GM23338 (cell line): ENCODE data around the gene RMI2. TPM values are rescaled to one million over a fixed set of nuclear protein-coding genes. Genes with fewer than 3 reads are reported as not detected.

Experiments
- ATAC-seq: fragments of 200-7000 bp; cut with Tn5 transposase; 3 replicates; pipeline ENCODE4 v1.9.1; 2020
- DNase-seq: peaks from one replicate; pipeline ENCODE4 v3.0.0-alpha.2; 2015; ENCODE audit warnings: low spot score
- H2AFZ ChIP-seq: fragments of 200-600 bp; sonication (generic); 2 replicates; pipeline ENCODE4 v1.8.0; 2016; ENCODE audit warnings: antibody characterized with exemption, mild to moderate bottlenecking, moderate library complexity
- H3F3A ChIP-seq: fragments of 200-600 bp; sonication (generic); replicated peaks from 2 replicates; pipeline ENCODE4 v1.8.0; 2017; ENCODE audit warnings: antibody characterized with exemption, mixed run types, low read depth
- H3K27ac ChIP-seq: fragments of 200-600 bp; sonication (generic); 2 replicates; pipeline ENCODE4 v1.6.1; 2016; ENCODE audit warnings: low read depth
- H3K27me3 ChIP-seq: fragments of 200-600 bp; sonication (generic); 2 replicates; pipeline ENCODE4 v1.8.0; 2016; ENCODE audit warnings: mild to moderate bottlenecking, mixed run types, moderate library complexity; ENCODE audit not compliant: insufficient read depth
- H3K36me3 ChIP-seq: fragments of 200-600 bp; sonication (generic); 2 replicates; pipeline ENCODE4 v1.8.0; 2016; ENCODE audit warnings: mild to moderate bottlenecking; ENCODE audit not compliant: insufficient read depth
- H3K4me1 ChIP-seq: fragments of 200-600 bp; sonication (generic); 2 replicates; pipeline ENCODE4 v1.8.0; 2016; ENCODE audit warnings: mild to moderate bottlenecking, moderate library complexity; ENCODE audit not compliant: insufficient read depth
- H3K4me2 ChIP-seq: fragments of 200-600 bp; sonication (generic); 2 replicates; pipeline ENCODE4 v1.7.1; 2017; ENCODE audit warnings: mixed run types
- H3K4me3 ChIP-seq: fragments of 200-600 bp; sonication (generic); 2 replicates; pipeline ENCODE4 v1.6.1; 2016; ENCODE audit warnings: mixed run types
- H3K79me2 ChIP-seq: fragments of 200-600 bp; sonication (generic); replicated peaks from 2 replicates; pipeline ENCODE4 v1.8.0; 2017; ENCODE audit warnings: mild to moderate bottlenecking; ENCODE audit not compliant: insufficient read depth
- H3K9me2 ChIP-seq: fragments of 200-600 bp; sonication (generic); 2 replicates; pipeline ENCODE4 v1.8.0; 2017; ENCODE audit not compliant: insufficient read depth
- H4K20me1 ChIP-seq: fragments of 200-600 bp; sonication (generic); replicated peaks from 2 replicates; pipeline ENCODE4 v1.8.0; 2017; ENCODE audit warnings: mild to moderate bottlenecking; ENCODE audit not compliant: insufficient read depth
- H3K27ac Mint-ChIP-seq: 2 replicates; pipeline ENCODE4 v1.8.0; 2020; ENCODE audit warnings: inconsistent platforms, mild to moderate bottlenecking, moderate library complexity, mixed read lengths
- H3K27me3 Mint-ChIP-seq: 3 replicates; pipeline ENCODE4 v1.8.0; 2022; ENCODE audit warnings: low read depth, mild to moderate bottlenecking, moderate library complexity, mixed read lengths, inconsistent platforms; ENCODE audit not compliant: insufficient read depth, poor library complexity
- H3K36me3 Mint-ChIP-seq: 3 replicates; pipeline ENCODE4 v1.8.0; 2021; ENCODE audit warnings: low read depth, mild to moderate bottlenecking, inconsistent platforms, moderate library complexity, mixed read lengths
- H3K4me1 Mint-ChIP-seq: 3 replicates; pipeline ENCODE4 v1.8.0; 2020; ENCODE audit warnings: mild to moderate bottlenecking, inconsistent platforms, mixed read lengths
- H3K4me3 Mint-ChIP-seq: 3 replicates; pipeline ENCODE4 v1.8.0; 2021; ENCODE audit warnings: moderate library complexity, mild to moderate bottlenecking, inconsistent platforms, mixed read lengths
- H3K9me3 Mint-ChIP-seq: 3 replicates; pipeline ENCODE4 v1.8.0; 2020; ENCODE audit warnings: moderate library complexity, mild to moderate bottlenecking, inconsistent platforms, mixed read lengths
- CREB1 ChIP-seq: fragments of 250-450 bp; sonication (Bioruptor Pico); IDR thresholded peaks from 2 replicates; pipeline ENCODE4 v1.5.0; 2020; ENCODE audit warnings: low read depth, mild to moderate bottlenecking, moderate library complexity
- EZH2 ChIP-seq: fragments of 200-600 bp; sonication (generic); IDR thresholded peaks from one replicate; pipeline ENCODE4 v1.8.0; 2017; ENCODE audit warnings: antibody characterized with exemption, mild to moderate bottlenecking, low read depth; ENCODE audit not compliant: unreplicated experiment
- EZH2phosphoT487 ChIP-seq: fragments of 200-600 bp; sonication (generic); IDR thresholded peaks from one replicate; pipeline ENCODE4 v1.8.1; 2018; ENCODE audit warnings: antibody characterized with exemption; ENCODE audit not compliant: unreplicated experiment
- JUNB ChIP-seq: IDR thresholded peaks from one replicate; pipeline ENCODE4 v1.6.1; 2016; ENCODE audit warnings: antibody characterized with exemption; ENCODE audit not compliant: unreplicated experiment
- NANOG ChIP-seq: IDR thresholded peaks from 2 replicates; pipeline ENCODE4 v1.6.1; 2016; ENCODE audit warnings: antibody characterized with exemption, borderline replicate concordance
- POLR2AphosphoS5 ChIP-seq: IDR thresholded peaks from 2 replicates; pipeline ENCODE4 v1.6.1; 2016; ENCODE audit warnings: antibody characterized with exemption, low read depth
- STAT1 ChIP-seq: IDR thresholded peaks from one replicate; pipeline ENCODE4 v1.6.1; 2016; ENCODE audit warnings: antibody characterized with exemption; ENCODE audit not compliant: unreplicated experiment
- ZNF331 ChIP-seq: fragments of 250-450 bp; sonication (Bioruptor Pico); IDR thresholded peaks from 2 replicates; pipeline ENCODE4 v1.5.0; 2020; ENCODE audit warnings: low read depth, mild to moderate bottlenecking, moderate library complexity
- polyA plus RNA-seq: library from polyadenylated mRNA; unstranded; fragments of >200 nt; fragmentation: Nextera tagmentation; extraction: Ambion mirVana; gene quantifications from 2 replicates; pipeline ENCODE4 v1.2.1, GENCODE V29; 2016
- total RNA-seq: library from RNA; depleted of rRNA; stranded (reverse); fragments of >200 nt; shearing (Covaris generic); gene quantifications from 2 replicates; pipeline ENCODE4 v1.2.3, GENCODE V29; 2014
- TF ChIP-seq, protein P1 (sequence below), 2 experiments: fragments of 200-600 bp in 1 of 2; sonication (generic) in 1 of 2; conservative IDR thresholded peaks; 2 replicates each; pipeline versions ENCODE4 v1.5.1 to v1.6.1; 2016 to 2017; ENCODE audit warnings: antibody characterized with exemption in 2 of 2, low read depth in 2 of 2, mild to moderate bottlenecking in 2 of 2, moderate library complexity in 1 of 2
- TF ChIP-seq, protein P2 (sequence below): IDR thresholded peaks from one replicate; pipeline ENCODE4 v1.6.1; 2018; ENCODE audit warnings: antibody characterized with exemption; ENCODE audit not compliant: unreplicated experiment
- TF ChIP-seq, protein P3 (sequence below): IDR thresholded peaks from 2 replicates; pipeline ENCODE4 v1.6.1; 2016; ENCODE audit warnings: antibody characterized with exemption

RMI2 gene
- total and polyA plus RNA-seq, 2 experiments from 2014 or later: 98.2 to 108 TPM

DNA sequence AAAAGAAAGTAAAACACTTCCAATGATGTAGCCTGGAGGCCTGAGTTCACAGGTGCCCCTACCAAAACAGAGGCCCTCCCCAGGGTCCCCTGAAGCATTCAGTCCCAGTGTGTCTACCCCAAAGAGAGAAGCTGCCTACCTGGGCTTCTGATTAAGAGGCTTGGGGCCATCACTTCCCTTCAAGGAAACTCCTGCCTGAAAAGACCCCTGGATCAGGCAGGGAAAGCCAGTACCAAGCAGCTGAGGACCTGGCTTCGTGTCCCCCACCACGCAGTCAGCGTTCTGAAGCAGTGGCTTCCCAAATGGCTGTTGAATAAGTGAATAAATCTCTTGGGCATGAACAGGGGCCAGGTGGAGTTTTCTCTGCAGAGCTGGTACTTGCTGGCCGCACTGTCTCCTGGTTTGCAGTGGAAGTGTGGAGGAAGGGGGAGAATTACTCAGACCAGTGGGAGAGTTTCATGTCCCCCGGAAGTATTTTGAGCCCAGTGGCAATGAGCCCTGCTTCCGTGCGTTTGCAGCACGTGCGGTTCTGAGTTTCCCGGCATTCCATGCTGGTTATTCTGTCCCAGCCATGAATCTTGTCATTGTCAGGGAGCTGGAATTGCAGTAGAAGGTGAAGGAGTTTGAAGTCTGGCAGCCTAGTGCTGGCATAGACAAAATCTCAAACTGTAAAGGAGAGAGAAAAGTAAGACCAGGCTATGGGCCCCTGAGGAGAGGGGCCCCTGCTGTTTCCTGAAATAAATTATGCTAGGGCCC is 27.0 kb downstream of the RMI2 start (continued):
- TF ChIP-seq EZH2: no peak
- TF ChIP-seq, protein P1, sequence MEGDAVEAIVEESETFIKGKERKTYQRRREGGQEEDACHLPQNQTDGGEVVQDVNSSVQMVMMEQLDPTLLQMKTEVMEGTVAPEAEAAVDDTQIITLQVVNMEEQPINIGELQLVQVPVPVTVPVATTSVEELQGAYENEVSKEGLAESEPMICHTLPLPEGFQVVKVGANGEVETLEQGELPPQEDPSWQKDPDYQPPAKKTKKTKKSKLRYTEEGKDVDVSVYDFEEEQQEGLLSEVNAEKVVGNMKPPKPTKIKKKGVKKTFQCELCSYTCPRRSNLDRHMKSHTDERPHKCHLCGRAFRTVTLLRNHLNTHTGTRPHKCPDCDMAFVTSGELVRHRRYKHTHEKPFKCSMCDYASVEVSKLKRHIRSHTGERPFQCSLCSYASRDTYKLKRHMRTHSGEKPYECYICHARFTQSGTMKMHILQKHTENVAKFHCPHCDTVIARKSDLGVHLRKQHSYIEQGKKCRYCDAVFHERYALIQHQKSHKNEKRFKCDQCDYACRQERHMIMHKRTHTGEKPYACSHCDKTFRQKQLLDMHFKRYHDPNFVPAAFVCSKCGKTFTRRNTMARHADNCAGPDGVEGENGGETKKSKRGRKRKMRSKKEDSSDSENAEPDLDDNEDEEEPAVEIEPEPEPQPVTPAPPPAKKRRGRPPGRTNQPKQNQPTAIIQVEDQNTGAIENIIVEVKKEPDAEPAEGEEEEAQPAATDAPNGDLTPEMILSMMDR (conservative IDR thresholded peaks at IDR 0.05; ENCODE audit: low read depth in 2 of 2): no peak; a peak in 1 of 4 replicates

DNA sequence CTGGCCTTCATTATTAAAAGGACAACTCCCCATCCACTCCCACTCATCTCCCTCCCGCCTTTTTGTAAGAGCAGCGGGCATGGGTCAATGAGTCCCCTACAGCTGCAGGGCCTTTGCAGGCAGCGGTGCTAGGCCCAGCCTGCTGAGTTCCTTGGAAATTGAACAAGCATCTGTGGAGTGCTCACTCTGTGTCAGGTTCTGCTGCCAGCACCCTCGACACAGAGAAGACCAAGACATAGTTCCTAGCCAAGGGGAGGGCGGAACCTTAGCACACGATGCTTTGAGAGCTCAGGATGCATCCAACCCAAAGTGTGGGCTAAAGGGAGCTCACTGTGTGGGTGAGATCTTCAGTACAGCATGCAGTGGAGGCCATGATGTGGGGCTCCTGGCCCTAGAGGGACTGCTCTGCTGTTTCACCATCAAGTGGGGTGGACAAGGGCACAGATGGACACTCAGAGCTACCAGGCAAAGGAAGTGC is 27.6 kb downstream of the RMI2 start:
- Histone ChIP-seq H3K4me2 (no peak overlapping the region), H3K4me3 (no peak overlapping the region), H3K36me3 (no peaks in the 10 kb centered on the region), H3K79me2 (no peaks in the 10 kb centered on the region), H4K20me1 (no peaks in the 10 kb centered on the region), H2AFZ (no peak overlapping the region), H3K27me3 (no peaks in the 10 kb centered on the region), H3K27ac (no peak overlapping the region), H3K4me1 (no peaks in the 10 kb centered on the region; the same call in 1 of the 2 replicates), H3K9me2 (no peaks in the 10 kb centered on the region), H3F3A (peaks cover 5% of the 10 kb centered on the region; the same call in 1 of the 2 replicates)
- Mint-ChIP-seq H3K27ac (no peak overlapping the region), H3K36me3 (no peaks in the 10 kb centered on the region), H3K4me3 (no peak overlapping the region), H3K27me3 (peaks cover 6% of the 10 kb centered on the region), H3K4me1 (peaks cover 16% of the 10 kb centered on the region), H3K9me3 (no peaks in the 10 kb centered on the region)
- no peak for ATAC-seq
- no peak for DNase-seq
- TF ChIP-seq CREB1 (CRISPR knock-in tag) (no peak), POLR2AphosphoS5 (no peak), ZNF331 (no peak), EZH2phosphoT487 (no peak), EZH2 (no peak), NANOG (no peak), STAT1 (no peak), JUNB (no peak)
- TF ChIP-seq, protein P1 (conservative IDR thresholded peaks at IDR 0.05; ENCODE audit: low read depth in 2 of 2): no peak
- TF ChIP-seq, protein P2, sequence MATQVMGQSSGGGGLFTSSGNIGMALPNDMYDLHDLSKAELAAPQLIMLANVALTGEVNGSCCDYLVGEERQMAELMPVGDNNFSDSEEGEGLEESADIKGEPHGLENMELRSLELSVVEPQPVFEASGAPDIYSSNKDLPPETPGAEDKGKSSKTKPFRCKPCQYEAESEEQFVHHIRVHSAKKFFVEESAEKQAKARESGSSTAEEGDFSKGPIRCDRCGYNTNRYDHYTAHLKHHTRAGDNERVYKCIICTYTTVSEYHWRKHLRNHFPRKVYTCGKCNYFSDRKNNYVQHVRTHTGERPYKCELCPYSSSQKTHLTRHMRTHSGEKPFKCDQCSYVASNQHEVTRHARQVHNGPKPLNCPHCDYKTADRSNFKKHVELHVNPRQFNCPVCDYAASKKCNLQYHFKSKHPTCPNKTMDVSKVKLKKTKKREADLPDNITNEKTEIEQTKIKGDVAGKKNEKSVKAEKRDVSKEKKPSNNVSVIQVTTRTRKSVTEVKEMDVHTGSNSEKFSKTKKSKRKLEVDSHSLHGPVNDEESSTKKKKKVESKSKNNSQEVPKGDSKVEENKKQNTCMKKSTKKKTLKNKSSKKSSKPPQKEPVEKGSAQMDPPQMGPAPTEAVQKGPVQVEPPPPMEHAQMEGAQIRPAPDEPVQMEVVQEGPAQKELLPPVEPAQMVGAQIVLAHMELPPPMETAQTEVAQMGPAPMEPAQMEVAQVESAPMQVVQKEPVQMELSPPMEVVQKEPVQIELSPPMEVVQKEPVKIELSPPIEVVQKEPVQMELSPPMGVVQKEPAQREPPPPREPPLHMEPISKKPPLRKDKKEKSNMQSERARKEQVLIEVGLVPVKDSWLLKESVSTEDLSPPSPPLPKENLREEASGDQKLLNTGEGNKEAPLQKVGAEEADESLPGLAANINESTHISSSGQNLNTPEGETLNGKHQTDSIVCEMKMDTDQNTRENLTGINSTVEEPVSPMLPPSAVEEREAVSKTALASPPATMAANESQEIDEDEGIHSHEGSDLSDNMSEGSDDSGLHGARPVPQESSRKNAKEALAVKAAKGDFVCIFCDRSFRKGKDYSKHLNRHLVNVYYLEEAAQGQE: no peak
- TF ChIP-seq, protein P3, sequence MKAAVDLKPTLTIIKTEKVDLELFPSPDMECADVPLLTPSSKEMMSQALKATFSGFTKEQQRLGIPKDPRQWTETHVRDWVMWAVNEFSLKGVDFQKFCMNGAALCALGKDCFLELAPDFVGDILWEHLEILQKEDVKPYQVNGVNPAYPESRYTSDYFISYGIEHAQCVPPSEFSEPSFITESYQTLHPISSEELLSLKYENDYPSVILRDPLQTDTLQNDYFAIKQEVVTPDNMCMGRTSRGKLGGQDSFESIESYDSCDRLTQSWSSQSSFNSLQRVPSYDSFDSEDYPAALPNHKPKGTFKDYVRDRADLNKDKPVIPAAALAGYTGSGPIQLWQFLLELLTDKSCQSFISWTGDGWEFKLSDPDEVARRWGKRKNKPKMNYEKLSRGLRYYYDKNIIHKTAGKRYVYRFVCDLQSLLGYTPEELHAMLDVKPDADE: no peak
